ENCODE data around the gene QRICH2. TPM values are rescaled to one million over a fixed set of nuclear protein-coding genes. Genes with fewer than 3 reads are reported as not detected.
A peak's percentile ranks its signal among the peaks of the same experiment; 100 is the strongest.

QRICH2 gene
- 1 to 10 TPM; 2.1 to 5.6 TPM for polyA plus RNA-seq

- 96 to 97% methylated on average over 44 of the region's 44 CpGs for WGBS, 2 donors
- Histone ChIP-seq H3K4me1 (ENCODE audit: control insufficient read depth in 2 of 2, insufficient read depth in 2 of 2, low read length in 1 of 2) (no peaks in the 10 kb centered on the region), H3K4me3 (ENCODE audit: low read depth in 1 of 2, low read length in 2 of 2) (no peak within 1 kb of the TSS), H3K27ac (ENCODE audit: low read depth in 2 of 2, low read length in 1 of 2) (no peak within 1 kb of the TSS), H3K9me3 (ENCODE audit: control insufficient read depth in 2 of 2, insufficient read depth in 1 of 2, low read depth in 1 of 2, low read length in 1 of 2) (no peaks in the 10 kb centered on the region), H3K27me3 (ENCODE audit: control insufficient read depth in 1 of 2, insufficient read depth in 2 of 2, low read length in 2 of 2) (no peaks in the 10 kb centered on the region), H3K36me3 (ENCODE audit: control insufficient read depth in 2 of 2, insufficient read depth in 2 of 2, low read length in 1 of 2) (peaks cover 0 to 10% of the 10 kb centered on the region in 2 donors)
These were observed at the start of gene QRICH2 for GRCh38 chr17:76307966-76308338. Gene QRICH2 (minus strand): TSS chr17:76308276. CDS start chr17:76307998, 278 bp downstream.

GRCh38 chr17:76357597-76358158 is 49.6 kb upstream of the QRICH2 start:
- peaks cover 3 to 7% of the 10 kb centered on the region in 2 donors for H3K4me1 ChIP-seq (ENCODE audit: control insufficient read depth in 2 of 2, insufficient read depth in 2 of 2, low read length in 1 of 2)
- H3K9me3 ChIP-seq (ENCODE audit: control insufficient read depth in 2 of 2, insufficient read depth in 1 of 2, low read depth in 1 of 2, low read length in 1 of 2) = no peaks in the 10 kb centered on the region
- H3K36me3 ChIP-seq (ENCODE audit: control insufficient read depth in 2 of 2, insufficient read depth in 2 of 2, low read length in 1 of 2) = no peaks in the 10 kb centered on the region
- WGBS, 2 donors = 85% methylated on average over 6 of the region's 6 CpGs
- peak overlapping the region in 1 of 2 donors; percentile 44 for H3K27ac ChIP-seq (ENCODE audit: low read depth in 2 of 2, low read length in 1 of 2)
- no peaks in the 10 kb centered on the region for H3K27me3 ChIP-seq (ENCODE audit: control insufficient read depth in 1 of 2, insufficient read depth in 2 of 2, low read length in 2 of 2)
- no peak overlapping the region for H3K4me3 ChIP-seq (ENCODE audit: low read depth in 1 of 2, low read length in 2 of 2)

- WGBS, 2 donors = 63 to 66% methylated on average over 12 of the region's 12 CpGs
- Histone ChIP-seq H3K4me3 (ENCODE audit: low read depth in 1 of 2, low read length in 2 of 2) (no peak overlapping the region), H3K36me3 (ENCODE audit: control insufficient read depth in 2 of 2, insufficient read depth in 2 of 2, low read length in 1 of 2) (no peaks in the 10 kb centered on the region), H3K27ac (ENCODE audit: low read depth in 2 of 2, low read length in 1 of 2) (no peak overlapping the region), H3K27me3 (ENCODE audit: control insufficient read depth in 1 of 2, insufficient read depth in 2 of 2, low read length in 2 of 2) (no peaks in the 10 kb centered on the region), H3K4me1 (ENCODE audit: control insufficient read depth in 2 of 2, insufficient read depth in 2 of 2, low read length in 1 of 2) (peaks cover 1 to 3% of the 10 kb centered on the region in 2 donors), H3K9me3 (ENCODE audit: control insufficient read depth in 2 of 2, insufficient read depth in 1 of 2, low read depth in 1 of 2, low read length in 1 of 2) (no peaks in the 10 kb centered on the region)
These were observed 48.9 kb upstream of the QRICH2 start for GRCh38 chr17:76356803-76357456.

GRCh38 chr17:76354747-76355310 is 46.8 kb upstream of the QRICH2 start:
- Histone ChIP-seq H3K9me3 (ENCODE audit: control insufficient read depth in 2 of 2, insufficient read depth in 1 of 2, low read depth in 1 of 2, low read length in 1 of 2) (no peaks in the 10 kb centered on the region), H3K4me1 (ENCODE audit: control insufficient read depth in 2 of 2, insufficient read depth in 2 of 2, low read length in 1 of 2) (peaks cover 0 to 3% of the 10 kb centered on the region in 2 donors), H3K27ac (ENCODE audit: low read depth in 2 of 2, low read length in 1 of 2) (no peak overlapping the region), H3K4me3 (ENCODE audit: low read depth in 1 of 2, low read length in 2 of 2) (no peak overlapping the region), H3K36me3 (ENCODE audit: control insufficient read depth in 2 of 2, insufficient read depth in 2 of 2, low read length in 1 of 2) (no peaks in the 10 kb centered on the region), H3K27me3 (ENCODE audit: control insufficient read depth in 1 of 2, insufficient read depth in 2 of 2, low read length in 2 of 2) (no peaks in the 10 kb centered on the region)
- WGBS, 2 donors = 60 to 69% methylated on average over 13 of the region's 13 CpGs

- H3K27me3 ChIP-seq (ENCODE audit: control insufficient read depth in 1 of 2, insufficient read depth in 2 of 2, low read length in 2 of 2) = no peaks in the 10 kb centered on the region
- peaks cover 0 to 3% of the 10 kb centered on the region in 2 donors for H3K4me1 ChIP-seq (ENCODE audit: control insufficient read depth in 2 of 2, insufficient read depth in 2 of 2, low read length in 1 of 2)
- no peaks in the 10 kb centered on the region for H3K9me3 ChIP-seq (ENCODE audit: control insufficient read depth in 2 of 2, insufficient read depth in 1 of 2, low read depth in 1 of 2, low read length in 1 of 2)
- WGBS, 2 donors = 2% methylated on average over 18 of the region's 18 CpGs
- H3K4me3 ChIP-seq (ENCODE audit: low read depth in 1 of 2, low read length in 2 of 2) = peak overlapping the region; percentile 82 to 91
- no peaks in the 10 kb centered on the region for H3K36me3 ChIP-seq (ENCODE audit: control insufficient read depth in 2 of 2, insufficient read depth in 2 of 2, low read length in 1 of 2)
- peak overlapping the region; percentile 88 to 95 for H3K27ac ChIP-seq (ENCODE audit: low read depth in 2 of 2, low read length in 1 of 2)
These were observed 46.2 kb upstream of the QRICH2 start for GRCh38 chr17:76354317-76354729.

- Histone ChIP-seq H3K9me3 (ENCODE audit: control insufficient read depth in 2 of 2, insufficient read depth in 1 of 2, low read depth in 1 of 2, low read length in 1 of 2) (no peaks in the 10 kb centered on the region), H3K27ac (ENCODE audit: low read depth in 2 of 2, low read length in 1 of 2) (peak within 1 kb of the TSS; percentile 88 to 95), H3K36me3 (ENCODE audit: control insufficient read depth in 2 of 2, insufficient read depth in 2 of 2, low read length in 1 of 2) (no peaks in the 10 kb centered on the region), H3K27me3 (ENCODE audit: control insufficient read depth in 1 of 2, insufficient read depth in 2 of 2, low read length in 2 of 2) (no peaks in the 10 kb centered on the region), H3K4me3 (ENCODE audit: low read depth in 1 of 2, low read length in 2 of 2) (peak within 1 kb of the TSS; percentile 82 to 91), H3K4me1 (ENCODE audit: control insufficient read depth in 2 of 2, insufficient read depth in 2 of 2, low read length in 1 of 2) (peaks cover 0 to 3% of the 10 kb centered on the region in 2 donors)
- 0 to 1% methylated on average over 73 to 75 of the region's 75 CpGs for WGBS, 2 donors
These were observed 45.7 kb upstream of the QRICH2 start, which contains the start of gene PRPSAP1 for GRCh38 chr17:76353599-76354316. Gene PRPSAP1 (minus strand): TSS chr17:76353916. CDS start chr17:76353703, 213 bp downstream.

GRCh38 chr17:76353004-76353598 is 45.0 kb upstream of the QRICH2 start:
- no peaks in the 10 kb centered on the region for H3K36me3 ChIP-seq (ENCODE audit: control insufficient read depth in 2 of 2, insufficient read depth in 2 of 2, low read length in 1 of 2)
- H3K4me1 ChIP-seq (ENCODE audit: control insufficient read depth in 2 of 2, insufficient read depth in 2 of 2, low read length in 1 of 2) = peaks cover 0 to 3% of the 10 kb centered on the region in 2 donors
- no peaks in the 10 kb centered on the region for H3K27me3 ChIP-seq (ENCODE audit: control insufficient read depth in 1 of 2, insufficient read depth in 2 of 2, low read length in 2 of 2)
- peak overlapping the region; percentile 82 to 91 for H3K4me3 ChIP-seq (ENCODE audit: low read depth in 1 of 2, low read length in 2 of 2)
- H3K9me3 ChIP-seq (ENCODE audit: control insufficient read depth in 2 of 2, insufficient read depth in 1 of 2, low read depth in 1 of 2, low read length in 1 of 2) = no peaks in the 10 kb centered on the region
- H3K27ac ChIP-seq (ENCODE audit: low read depth in 2 of 2, low read length in 1 of 2) = peak overlapping the region; percentile 88 to 95
- WGBS, 2 donors = 1% methylated on average over 33 to 51 of the region's 51 CpGs

- no peak overlapping the region for H3K27ac ChIP-seq (ENCODE audit: low read depth in 2 of 2, low read length in 1 of 2)
- 64 to 72% methylated on average over 9 of the region's 9 CpGs for WGBS, 2 donors
- no peaks in the 10 kb centered on the region for H3K9me3 ChIP-seq (ENCODE audit: control insufficient read depth in 2 of 2, insufficient read depth in 1 of 2, low read depth in 1 of 2, low read length in 1 of 2)
- H3K4me1 ChIP-seq (ENCODE audit: control insufficient read depth in 2 of 2, insufficient read depth in 2 of 2, low read length in 1 of 2) = peaks cover 0 to 3% of the 10 kb centered on the region in 2 donors
- H3K4me3 ChIP-seq (ENCODE audit: low read depth in 1 of 2, low read length in 2 of 2) = no peak overlapping the region
- H3K36me3 ChIP-seq (ENCODE audit: control insufficient read depth in 2 of 2, insufficient read depth in 2 of 2, low read length in 1 of 2) = peaks cover 4% of the 10 kb centered on the region in 2 donors
- H3K27me3 ChIP-seq (ENCODE audit: control insufficient read depth in 1 of 2, insufficient read depth in 2 of 2, low read length in 2 of 2) = no peaks in the 10 kb centered on the region
These were observed 43.5 kb upstream of the QRICH2 start for GRCh38 chr17:76351526-76352071.

- Histone ChIP-seq H3K9me3 (ENCODE audit: control insufficient read depth in 2 of 2, insufficient read depth in 1 of 2, low read depth in 1 of 2, low read length in 1 of 2) (no peaks in the 10 kb centered on the region), H3K27me3 (ENCODE audit: control insufficient read depth in 1 of 2, insufficient read depth in 2 of 2, low read length in 2 of 2) (no peaks in the 10 kb centered on the region), H3K4me3 (ENCODE audit: low read depth in 1 of 2, low read length in 2 of 2) (no peak overlapping the region), H3K36me3 (ENCODE audit: control insufficient read depth in 2 of 2, insufficient read depth in 2 of 2, low read length in 1 of 2) (peaks cover 4 to 8% of the 10 kb centered on the region in 2 donors), H3K27ac (ENCODE audit: low read depth in 2 of 2, low read length in 1 of 2) (no peak overlapping the region), H3K4me1 (ENCODE audit: control insufficient read depth in 2 of 2, insufficient read depth in 2 of 2, low read length in 1 of 2) (peaks cover 0 to 3% of the 10 kb centered on the region in 2 donors)
- 95% methylated on average over 5 of the region's 5 CpGs for WGBS, 2 donors
These were observed 42.4 kb upstream of the QRICH2 start for GRCh38 chr17:76350463-76350862.
